Measurements from ENCODE around the gene PRKAG2. TPM values are rescaled to one million over a fixed set of nuclear protein-coding genes. Genes with fewer than 3 reads are reported as not detected.

PRKAG2 gene
- total RNA-seq, 2 donors from 2014 or later: 38.3 to 78.5 TPM

DNA sequence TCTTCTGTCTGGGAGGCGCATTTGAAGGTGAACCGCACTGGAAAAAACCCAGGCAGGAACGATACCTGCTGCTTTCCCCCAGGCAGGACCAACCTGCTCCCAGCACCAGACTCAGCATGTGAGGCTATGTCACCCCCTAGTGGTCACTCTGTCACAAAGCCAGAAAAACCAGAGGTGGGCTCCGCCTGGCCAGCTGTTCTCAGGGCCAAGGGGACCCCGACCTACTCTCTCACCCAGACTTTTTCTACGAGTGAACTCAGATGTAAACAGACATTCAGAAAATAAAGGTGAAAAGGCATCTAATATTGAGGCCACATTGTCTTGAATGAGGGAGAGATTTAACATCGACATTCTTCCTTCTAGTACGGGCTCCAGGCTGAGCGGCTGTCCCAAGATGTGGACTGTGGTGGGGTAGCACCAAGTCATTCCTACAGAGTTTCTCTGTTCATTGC lies 117.3 kb downstream of the PRKAG2 start:
- DNase-seq (ENCODE audit: low spot score) (no peak), ATAC-seq (ENCODE audit: insufficient number of reproducible peaks, low FRiP score, low read depth) (no peak)
- Histone ChIP-seq H3K4me1 (ENCODE audit: control insufficient read depth in 1 of 2, low read depth in 2 of 2) (peaks cover 23 to 49% of the 10 kb centered on the region in 2 donors), H3K36me3 (no peaks in the 10 kb centered on the region), H3K27ac (no peak overlapping the region), H3K27me3 (replicated peaks; ENCODE audit: insufficient read depth) (no peaks in the 10 kb centered on the region), H3K4me3 (no peak overlapping the region), H3K9me3 (no peaks in the 10 kb centered on the region)
- peak; percentile 92 for TF ChIP-seq CTCF (IDR thresholded peaks at IDR 0.05)

DNA sequence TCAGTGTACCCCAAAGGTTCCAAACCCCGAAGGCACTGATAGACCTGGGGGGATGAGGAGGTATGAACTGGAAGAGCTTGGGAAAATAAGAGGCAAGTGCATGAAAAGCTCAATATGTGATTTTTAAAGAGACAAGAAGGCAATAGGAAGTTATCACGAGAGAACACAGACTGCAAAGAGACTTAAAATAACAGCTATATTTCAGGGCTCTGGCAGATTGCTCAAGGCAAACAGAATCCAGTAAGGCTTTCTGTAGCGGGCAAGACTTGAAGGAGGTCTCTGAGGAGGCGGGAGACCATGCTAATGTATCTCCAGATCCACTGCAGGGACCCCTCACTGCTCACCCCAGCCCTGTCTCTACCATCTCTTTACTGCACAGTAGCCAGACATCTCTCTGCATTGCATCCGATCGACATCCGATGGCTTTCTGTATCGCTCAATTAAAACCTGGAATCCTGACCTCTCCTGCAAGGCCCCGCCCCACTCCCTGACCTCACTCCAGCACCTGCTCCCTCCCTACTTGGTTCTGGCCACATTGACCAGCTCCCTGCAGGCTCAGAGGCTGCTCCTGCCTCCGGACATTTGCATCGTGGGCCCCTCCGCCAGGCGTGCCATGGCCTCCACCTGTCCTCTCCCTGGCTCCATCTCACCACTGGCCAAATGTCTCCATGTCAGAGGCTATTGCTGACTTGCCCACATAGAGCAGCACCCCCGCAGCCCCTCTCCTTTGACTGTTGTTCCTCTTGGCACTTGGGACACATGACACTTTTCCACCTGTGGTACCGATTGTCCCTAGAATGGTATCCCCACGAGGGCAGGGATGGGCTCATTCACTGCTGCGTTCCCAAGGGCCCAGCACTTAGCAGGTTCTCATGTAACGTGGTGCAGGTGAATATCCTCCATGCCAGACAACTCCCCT lies 118.0 kb downstream of the PRKAG2 start:
- no peak for TF ChIP-seq CTCF (IDR thresholded peaks at IDR 0.05)
- Histone ChIP-seq H3K4me3 (no peak overlapping the region), H3K9me3 (no peaks in the 10 kb centered on the region), H3K4me1 (ENCODE audit: control insufficient read depth in 1 of 2, low read depth in 2 of 2) (peaks cover 23 to 55% of the 10 kb centered on the region in 2 donors), H3K27me3 (replicated peaks; ENCODE audit: insufficient read depth) (no peaks in the 10 kb centered on the region), H3K27ac (no peak overlapping the region), H3K36me3 (no peaks in the 10 kb centered on the region)
- ATAC-seq (ENCODE audit: insufficient number of reproducible peaks, low FRiP score, low read depth) (no peak), DNase-seq (ENCODE audit: low spot score) (no peak)

DNA sequence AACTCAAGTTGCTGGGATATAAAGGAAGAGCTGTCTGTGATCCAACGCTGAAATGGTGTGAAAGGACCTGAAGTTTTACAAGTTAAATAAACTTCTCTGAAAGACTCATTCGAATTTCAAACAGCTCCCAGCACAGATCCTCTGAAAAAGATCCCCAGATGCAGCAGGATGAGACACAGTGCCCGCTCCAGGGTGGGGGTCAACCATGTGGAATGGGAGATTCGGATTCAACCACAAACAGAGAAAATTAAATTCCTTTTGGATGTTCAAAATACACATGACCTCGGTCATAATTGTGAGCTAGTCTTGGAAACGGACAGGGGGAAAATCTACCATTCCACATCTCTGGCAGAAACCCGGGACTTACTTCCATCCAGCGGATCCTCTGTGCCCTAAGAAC lies 119.6 kb downstream of the PRKAG2 start:
- peaks cover 23 to 58% of the 10 kb centered on the region in 2 donors for H3K4me1 ChIP-seq (ENCODE audit: control insufficient read depth in 1 of 2, low read depth in 2 of 2)
- no peaks in the 10 kb centered on the region for H3K9me3 ChIP-seq
- H3K27me3 ChIP-seq (replicated peaks; ENCODE audit: insufficient read depth): no peaks in the 10 kb centered on the region
- no peak overlapping the region for H3K4me3 ChIP-seq
- DNase-seq (ENCODE audit: low spot score) (no peak), ATAC-seq (ENCODE audit: insufficient number of reproducible peaks, low FRiP score, low read depth) (no peak)
- TF ChIP-seq CTCF (IDR thresholded peaks at IDR 0.05): no peak
- H3K36me3 ChIP-seq: no peaks in the 10 kb centered on the region
- peak overlapping the region in 1 of 2 donors; percentile 19 for H3K27ac ChIP-seq

GRCh38 chr7:151756866-151757265 lies 120.0 kb downstream of the PRKAG2 start:
- Histone ChIP-seq H3K27me3 (replicated peaks; ENCODE audit: insufficient read depth) (no peaks in the 10 kb centered on the region), H3K36me3 (no peaks in the 10 kb centered on the region), H3K4me3 (no peak overlapping the region), H3K27ac (peak overlapping the region in 1 of 2 donors; percentile 19), H3K9me3 (no peaks in the 10 kb centered on the region), H3K4me1 (ENCODE audit: control insufficient read depth in 1 of 2, low read depth in 2 of 2) (peaks cover 23 to 58% of the 10 kb centered on the region in 2 donors)
- DNase-seq (ENCODE audit: low spot score) (no peak), ATAC-seq (ENCODE audit: insufficient number of reproducible peaks, low FRiP score, low read depth) (no peak)
- TF ChIP-seq CTCF (IDR thresholded peaks at IDR 0.05): no peak

GRCh38 chr7:151756076-151756731 lies 120.7 kb downstream of the PRKAG2 start:
- Histone ChIP-seq H3K36me3 (no peaks in the 10 kb centered on the region), H3K4me1 (ENCODE audit: control insufficient read depth in 1 of 2, low read depth in 2 of 2) (peaks cover 23 to 58% of the 10 kb centered on the region in 2 donors), H3K4me3 (no peak overlapping the region), H3K27ac (no peak overlapping the region), H3K9me3 (no peaks in the 10 kb centered on the region), H3K27me3 (replicated peaks; ENCODE audit: insufficient read depth) (no peaks in the 10 kb centered on the region)
- ATAC-seq (ENCODE audit: insufficient number of reproducible peaks, low FRiP score, low read depth) (no peak), DNase-seq (ENCODE audit: low spot score) (no peak)
- TF ChIP-seq CTCF (IDR thresholded peaks at IDR 0.05): no peak
